Stimulated activated CD8-positive, alpha-beta memory T cell treated with anti-CD3 and anti-CD28 coated beads, Interleukin-4, amount 100 ng/mL, for 1 hour (primary cell): ENCODE measurements around the gene RASL12.
"Not testable (repeated sequence)": the region's sequence is repeated elsewhere in the genome, so short reads cannot be mapped to it uniquely, and the experiment has no call there.

Source experiments
- DNase-seq, 2 donors: peaks; one replicate each; pipeline ENCODE4 v3.0.0-alpha.2; 2020; ENCODE audit warnings: low read depth in 2 of 2, low spot score in 1 of 2

RASL12 gene

DNA sequence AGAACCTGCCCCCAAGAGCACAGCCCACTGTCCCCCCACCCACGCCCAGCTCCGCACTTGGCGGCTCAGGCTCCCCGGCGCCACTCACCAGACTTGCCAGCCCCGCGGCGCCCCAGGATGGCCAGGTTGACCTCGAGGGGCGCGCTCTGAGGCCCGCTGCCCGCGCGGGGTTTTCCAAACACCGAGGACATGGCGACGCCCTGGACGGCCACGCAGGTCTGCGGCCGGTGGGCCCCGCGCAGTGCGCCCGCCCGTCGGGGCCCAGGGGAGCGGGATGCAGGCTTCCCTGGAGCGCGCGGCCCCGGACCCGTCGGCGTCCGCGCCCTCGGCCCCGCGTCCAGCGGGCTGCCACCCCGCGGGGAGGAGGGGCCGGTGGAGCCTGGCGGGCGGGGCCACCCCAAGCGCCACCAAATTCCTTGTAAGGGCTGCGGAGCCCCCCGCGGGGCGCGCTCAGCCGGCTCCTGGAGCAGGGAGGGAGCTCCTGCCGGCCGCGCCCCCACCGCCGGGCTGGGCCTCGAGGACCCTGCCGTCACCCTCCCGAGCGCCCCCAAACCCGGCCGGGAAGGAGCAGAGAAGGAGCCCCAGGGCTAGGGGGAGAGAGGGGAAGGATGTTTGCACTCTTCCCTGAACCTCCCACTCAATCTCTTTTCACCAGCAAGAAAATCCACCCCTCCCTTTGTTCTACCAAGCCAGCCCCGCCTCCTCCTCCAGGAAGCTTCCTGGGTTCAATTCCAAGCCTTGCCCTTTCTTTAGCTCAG lies at the start of gene RASL12:
Gene RASL12 (minus strand): TSS at position 347 of the 758 bp plus-strand sequence. CDS start 156 bp downstream, at position 191.
- no peak for DNase-seq

DNA sequence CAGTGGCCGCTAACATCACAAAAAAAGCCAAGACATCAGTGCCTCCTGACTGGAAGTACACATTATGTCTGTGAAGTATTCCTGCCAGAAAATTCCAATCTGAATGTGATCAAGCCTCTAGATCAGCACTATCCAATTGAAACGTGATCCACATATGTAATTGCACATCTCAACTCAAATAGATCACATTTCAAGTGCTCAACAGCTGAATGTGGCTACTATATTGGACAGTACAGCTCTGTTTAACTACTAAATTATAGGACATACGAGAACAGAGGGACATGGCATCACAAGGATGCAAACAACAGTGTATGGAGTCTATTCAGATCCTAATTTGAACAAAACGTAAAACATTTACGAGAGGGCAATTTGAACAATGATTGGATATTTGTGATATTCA lies 47.8 kb upstream of the RASL12 start:
- DNase-seq = no peak

DNA sequence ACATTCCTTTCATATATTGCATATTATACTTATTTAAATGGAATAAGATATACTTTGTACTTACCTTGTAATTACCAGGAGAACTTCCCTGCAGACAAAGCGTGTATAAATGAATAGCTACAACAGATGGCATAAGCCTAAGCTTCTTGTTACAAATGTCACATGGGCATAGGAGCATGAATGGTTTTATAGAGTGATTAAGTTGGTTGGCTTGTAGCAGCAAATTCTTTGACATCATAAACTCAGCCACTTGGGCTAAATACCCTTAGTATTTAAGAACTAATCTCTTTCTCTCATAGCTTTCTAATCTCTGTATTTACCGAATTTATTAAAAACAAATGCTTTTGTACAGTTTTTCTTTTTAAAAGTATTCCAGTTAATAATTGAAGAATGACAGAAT lies 47.3 kb upstream of the RASL12 start, which contains the start of gene UBAP1L:
Gene UBAP1L (minus strand): TSS at position 115 of the 400 bp plus-strand sequence. CDS start 8,985 bp downstream, outside the sequence.
- DNase-seq = no peak

DNA sequence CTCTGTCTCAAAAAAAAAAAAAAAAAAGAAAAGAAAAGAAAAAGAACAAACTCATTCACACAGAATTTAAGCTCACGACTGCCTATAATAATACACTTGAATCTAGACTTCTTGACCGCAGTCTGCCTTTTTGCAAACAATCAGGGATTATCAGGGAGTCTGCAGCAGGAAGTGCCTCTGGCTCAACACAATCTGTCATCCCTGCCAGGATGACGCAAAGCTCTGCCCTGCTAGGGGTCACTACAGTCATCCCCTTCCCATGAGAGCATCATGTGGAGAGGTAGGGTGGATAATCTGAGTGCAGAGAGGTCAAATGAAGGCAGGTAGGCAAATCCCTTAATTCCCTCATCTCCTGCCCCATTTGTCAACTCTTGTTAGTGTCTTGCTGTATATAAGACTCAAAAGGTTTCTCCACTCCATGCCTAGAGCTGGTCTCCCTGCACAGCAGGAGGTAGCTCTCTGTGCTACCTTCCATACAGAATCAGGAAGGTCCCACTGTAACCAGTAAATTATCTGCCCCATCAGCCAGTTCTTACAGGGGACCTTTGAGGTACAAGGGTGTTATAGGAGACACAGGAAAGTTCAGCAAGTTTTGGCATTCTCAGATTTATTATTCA lies 43.0 kb upstream of the RASL12 start:
- DNase-seq = no peak

GRCh38 chr15:65106011-65106590 lies 38.3 kb upstream of the RASL12 start:
- DNase-seq = no peak

- DNase-seq = no peak
Observed at GRCh38 chr15:65105038-65105437, 37.2 kb upstream of the RASL12 start.

GRCh38 chr15:65102912-65103311 lies 35.1 kb upstream of the RASL12 start:
- DNase-seq = no peak

- no peak for DNase-seq
Observed at GRCh38 chr15:65101891-65102708, 34.3 kb upstream of the RASL12 start.

DNA sequence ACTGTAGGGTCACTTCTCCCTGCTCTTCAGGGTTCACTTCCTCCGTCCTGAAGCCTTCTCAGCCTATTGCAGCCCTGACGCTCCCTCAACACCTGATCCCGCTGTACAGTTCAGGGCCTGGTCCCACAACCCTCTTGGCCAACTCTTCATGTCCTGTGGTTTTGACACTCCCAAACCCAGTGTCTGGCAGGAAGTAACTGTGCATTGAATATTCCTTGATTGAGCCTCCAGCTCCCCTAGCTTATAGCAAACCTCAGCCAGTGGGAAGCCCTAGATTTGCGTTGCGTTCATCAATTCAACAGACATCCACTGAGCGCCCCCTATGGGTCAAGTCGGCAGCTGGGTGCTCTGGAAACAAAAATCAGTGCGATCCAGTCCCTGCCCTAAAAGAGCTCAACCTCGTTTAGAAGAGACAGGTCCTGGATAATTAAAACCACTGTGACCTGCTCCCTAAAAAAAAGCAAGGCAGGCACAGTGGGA lies 33.7 kb upstream of the RASL12 start:
- DNase-seq = no peak

GRCh38 chr15:65100442-65100841 lies 32.7 kb upstream of the RASL12 start:
- DNase-seq = no peak

DNA sequence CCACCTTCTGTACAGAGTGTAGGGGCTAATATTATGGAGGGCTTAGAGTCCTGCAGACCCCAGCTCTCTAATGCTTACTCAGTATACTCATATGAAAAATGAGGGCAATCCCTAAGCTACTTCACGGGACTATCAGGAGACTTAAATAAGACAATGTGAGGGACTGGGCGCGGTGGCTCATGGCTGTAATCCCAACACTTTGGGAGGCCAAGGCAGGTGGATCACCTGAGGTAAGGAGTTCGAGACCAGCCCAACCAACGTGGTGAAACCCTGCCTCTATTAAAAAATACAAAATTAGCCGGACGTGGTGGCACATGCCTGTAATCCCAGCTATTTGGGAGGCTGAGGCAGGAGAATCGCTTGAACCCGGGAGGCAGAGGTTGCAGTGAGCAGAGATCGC lies 32.0 kb upstream of the RASL12 start:
- not testable (repeated sequence) for DNase-seq

DNA sequence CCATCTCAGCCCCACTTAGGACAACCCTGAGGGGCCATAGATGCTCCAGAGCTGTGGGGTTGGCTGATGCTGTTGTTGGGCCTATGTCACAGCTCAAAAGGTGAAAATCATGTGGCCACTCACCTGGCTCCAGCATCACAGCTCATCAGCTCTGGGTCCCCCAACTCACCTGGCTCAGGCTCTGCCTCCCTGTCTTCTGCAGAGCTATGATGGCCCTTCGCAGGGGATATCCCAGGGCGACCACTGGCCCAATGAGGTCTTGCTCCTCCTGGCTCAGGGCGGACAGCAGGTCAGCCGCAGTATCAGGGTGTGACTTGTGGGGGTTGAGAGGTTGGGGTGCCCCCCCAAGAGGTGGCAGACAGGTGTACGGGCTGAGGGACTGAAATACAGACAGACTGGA lies 31.5 kb upstream of the RASL12 start:
- no peak for DNase-seq

GRCh38 chr15:65097651-65098263 lies 30.0 kb upstream of the RASL12 start:
- no peak for DNase-seq

DNA sequence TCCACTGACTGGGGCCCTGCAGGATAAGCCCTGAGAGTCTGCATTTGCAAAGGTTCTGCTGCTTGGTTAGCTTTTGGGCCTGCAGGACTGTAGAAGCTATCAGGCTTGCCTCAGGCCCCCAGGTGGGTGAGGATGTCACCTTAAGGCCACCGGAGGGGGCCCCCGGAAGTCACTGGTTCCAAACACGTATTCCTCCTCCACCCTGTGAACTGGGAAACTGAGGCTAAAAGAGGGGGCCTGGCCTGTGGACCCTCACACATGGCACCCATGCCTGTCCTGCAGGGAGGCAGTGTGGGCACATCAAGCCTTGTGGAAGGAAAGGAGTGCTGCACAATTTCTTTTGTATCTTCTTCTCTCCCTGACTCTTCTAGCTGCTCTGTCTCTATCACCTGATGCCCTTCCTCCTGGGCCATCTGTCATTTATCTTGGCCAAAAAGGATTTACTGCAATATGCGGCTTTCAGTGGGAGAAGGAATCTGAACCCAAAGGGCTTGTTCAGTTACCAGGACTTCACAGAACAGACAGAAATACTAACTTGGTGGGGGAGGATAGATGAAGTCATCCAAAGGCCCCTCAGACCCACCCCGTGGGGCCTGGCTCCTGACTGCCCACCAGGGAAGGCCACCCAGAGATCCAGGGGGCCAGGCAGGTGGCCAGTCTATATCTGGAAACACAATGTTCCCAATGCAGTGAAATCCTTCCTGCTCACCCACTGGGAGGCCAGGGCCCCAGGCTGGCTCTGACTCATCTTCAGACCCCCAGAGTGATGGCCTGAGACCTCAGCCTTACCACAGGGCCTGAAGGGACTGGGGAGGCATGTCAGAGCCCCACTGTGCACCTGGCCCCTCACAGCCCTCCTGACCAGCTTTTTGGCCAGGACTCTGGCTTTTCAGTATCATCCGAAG lies 28.9 kb upstream of the RASL12 start:
- no peak for DNase-seq

- no peak for DNase-seq
Observed at GRCh38 chr15:65095747-65096104, 27.9 kb upstream of the RASL12 start.

DNA sequence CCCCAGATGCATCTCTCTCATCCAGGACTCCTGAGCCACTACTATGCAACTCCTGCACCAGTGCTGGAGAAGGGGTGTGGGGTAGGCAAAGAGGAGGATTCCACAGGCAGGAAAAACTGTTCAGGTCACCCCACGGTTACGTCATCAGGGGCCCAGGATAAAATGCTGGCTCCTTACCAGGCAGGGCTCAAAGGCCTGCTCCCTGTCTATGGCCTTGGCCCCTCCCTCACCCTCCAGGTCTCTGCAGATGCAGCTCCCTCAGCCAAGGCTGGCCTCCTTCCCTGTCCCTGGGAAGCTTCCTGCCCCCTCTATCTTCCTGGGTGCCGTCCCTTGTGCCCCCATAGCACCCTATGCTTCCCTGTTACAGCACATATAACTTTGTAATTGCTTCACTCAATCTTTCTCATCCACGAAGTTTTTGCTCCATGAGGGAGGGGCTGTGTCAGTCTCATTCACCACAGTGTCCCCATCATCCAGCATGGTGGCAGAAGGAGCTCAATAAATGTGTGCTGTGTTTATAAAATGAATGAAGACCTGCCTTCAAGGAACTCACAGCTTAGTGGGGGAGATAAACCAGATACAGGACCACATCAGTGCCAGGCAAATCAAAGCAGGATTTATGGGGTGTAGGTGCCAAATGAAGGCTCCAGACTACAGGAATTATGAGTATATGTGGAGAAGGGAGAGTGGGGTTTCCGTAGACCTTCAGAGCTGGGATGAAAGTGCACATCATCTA lies 27.4 kb upstream of the RASL12 start:
- no peak for DNase-seq

DNA sequence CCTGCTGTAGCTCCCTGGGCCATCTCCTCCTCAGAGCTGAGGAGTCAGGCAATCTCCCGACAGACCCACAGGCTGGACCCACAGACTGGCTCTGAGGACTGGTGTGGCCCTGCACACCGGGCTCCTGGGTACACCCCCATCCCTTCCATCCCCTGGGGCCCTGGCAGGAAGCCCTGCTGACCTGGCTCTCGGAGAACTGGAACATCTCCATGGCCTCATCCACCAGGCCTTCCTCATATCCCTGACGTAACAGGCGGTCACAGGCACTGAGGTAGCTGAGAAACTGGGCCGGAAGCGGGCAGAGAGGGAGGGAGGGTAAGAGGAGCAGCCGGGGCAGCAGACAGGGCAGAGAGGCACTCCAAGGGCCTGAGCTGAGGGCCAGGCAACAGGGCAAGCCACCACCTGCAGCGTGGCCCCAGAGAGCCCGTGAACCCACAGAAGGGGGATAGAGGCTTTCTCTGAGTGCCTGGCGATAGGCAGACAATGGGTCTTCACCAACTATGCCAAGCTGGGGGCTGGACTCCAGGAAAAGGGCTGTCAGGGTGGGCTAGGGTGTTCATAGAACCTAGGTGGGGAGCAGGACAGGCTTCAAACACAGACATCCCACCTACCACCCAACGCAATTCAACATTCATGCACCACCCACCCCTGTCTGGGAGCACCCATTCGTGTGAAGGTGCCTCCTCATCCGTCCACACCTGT lies 26.7 kb upstream of the RASL12 start:
- no peak for DNase-seq

DNA sequence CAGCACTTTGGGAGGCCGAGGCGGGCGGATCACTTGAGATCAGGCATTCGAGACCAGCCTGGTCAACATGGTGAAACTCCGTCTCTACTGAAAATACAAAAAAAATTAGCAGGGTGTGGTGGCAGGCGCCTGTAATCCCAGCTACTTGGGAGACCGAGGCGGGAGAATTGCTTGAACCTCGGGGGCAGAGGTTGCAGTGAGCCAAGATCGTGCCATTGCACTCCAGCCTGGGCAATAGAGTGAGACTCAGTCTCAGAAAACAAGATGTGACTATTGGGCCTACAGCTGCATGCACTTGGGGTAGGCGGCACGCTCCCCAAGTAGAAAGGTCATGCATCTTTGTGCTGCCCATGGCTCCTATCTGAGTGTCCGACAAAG lies 26.0 kb upstream of the RASL12 start:
- DNase-seq = not testable (repeated sequence)
